Measurements from ENCODE around the gene TMEM117. TPM values are rescaled to one million over a fixed set of nuclear protein-coding genes. Genes with fewer than 3 reads are reported as not detected.

The TMEM117 gene
- total and polyA plus RNA-seq, 10 of the 15 experiments (the other 5 are each of a cell fraction or from before 2014, with no cell fraction given): 3.1 to 8.2 (median 6.1) TPM

GRCh38 chr12:44362947-44363346 lies 527.1 kb downstream of the TMEM117 start:
- WGBS (ENCODE audit: insufficient coverage, insufficient replicate concordance, low lambda C conversion rate, missing lambda C conversion rate): 33% methylated on average over 2 of the region's 2 CpGs
- no TSS peak for BruUV-seq (replicated peaks)
- Histone ChIP-seq H3K27ac (ENCODE audit: control insufficient read depth, insufficient read depth) (no peak overlapping the region), H3K9ac (ENCODE audit: control insufficient read depth, insufficient read depth, low read length) (no peak overlapping the region), H3K4me1 (ENCODE audit: control insufficient read depth, insufficient read depth, low read length) (no peaks in the 10 kb centered on the region), H3K27me3 (replicated peaks in 1 of 2; ENCODE audit: control insufficient read depth in 2 of 2, insufficient read depth in 2 of 2, low read length in 1 of 2) (no peaks in the 10 kb centered on the region), H2AFZ (ENCODE audit: control insufficient read depth, low read depth, low read length) (no peak overlapping the region), H3K9me3 (replicated peaks; ENCODE audit: control insufficient read depth, insufficient read depth, low read length) (no peaks in the 10 kb centered on the region), H3K36me3 (ENCODE audit: control insufficient read depth in 2 of 2, insufficient read depth in 2 of 2, low read length in 1 of 2) (no peaks in the 10 kb centered on the region), H3K4me2 (ENCODE audit: control insufficient read depth, insufficient read depth) (no peak overlapping the region), H4K20me1 (ENCODE audit: control insufficient read depth, insufficient read depth) (no peaks in the 10 kb centered on the region), H3K4me3 (no peak overlapping the region), H3K79me2 (ENCODE audit: control insufficient read depth, insufficient read depth, low read length) (no peaks in the 10 kb centered on the region)
- DNase-seq (ENCODE audit: low read depth, low spot score) (no peak), ATAC-seq (no peak; the same call in 2 of the 3 replicates), FAIRE-seq (no peak)
- ChIA-PET POLR2A (interaction anchor here (0.6 kb wide), 1 partner anchor 184 kb away, joined by 3 read pairs; no protein-coding TSS in a partner anchor), SMC1A (ENCODE audit: uncharacterized antibody, unreplicated experiment) (interaction anchor here (0.7 kb wide), 1 partner anchor 777 kb away, joined by 3 read pairs; no protein-coding TSS in a partner anchor), RAD21 (ENCODE audit: unreplicated experiment) (interaction anchor here (1.4 kb wide), 1 partner anchor 43 kb away, joined by 3 read pairs; no protein-coding TSS in a partner anchor), CTCF (interaction anchor here (0.6 to 0.8 kb wide), 3 partner anchors 15 to 192 kb away, joined by 3 read pairs; no protein-coding TSS in a partner anchor)
- in situ Hi-C loops (cut with MboI) (no loop called here), intact Hi-C loops (cut with micrococcal nuclease; ENCODE audit: unreplicated experiment) (no loop called here)
- TF ChIP-seq JUNB (IDR thresholded peaks at IDR 0.05): no peak
- no peak for TF ChIP-seq IKZF1 (conservative IDR thresholded peaks at IDR 0.05)
- no peak for TF ChIP-seq YBX1 (IDR thresholded peaks at IDR 0.05)

GRCh38 chr12:44367136-44367535 lies 531.3 kb downstream of the TMEM117 start:
- in situ Hi-C loops (cut with MboI): no loop called here
- no peaks in the 10 kb centered on the region for H4K20me1 ChIP-seq (ENCODE audit: control insufficient read depth, insufficient read depth)
- SMC1A ChIA-PET (ENCODE audit: uncharacterized antibody, unreplicated experiment): no interaction called here
- no peak for TF ChIP-seq RCOR1 (conservative IDR thresholded peaks at IDR 0.05; ENCODE audit: low read depth, low read length)
- TF ChIP-seq IRF5 (IDR thresholded peaks at IDR 0.05; ENCODE audit: borderline replicate concordance): no peak
- no peak for TF ChIP-seq MYC (IDR thresholded peaks at IDR 0.05; ENCODE audit: insufficient read depth, insufficient read length, insufficient replicate concordance, low read length, severe bottlenecking)
- no peak for TF ChIP-seq MYB (IDR thresholded peaks at IDR 0.05; ENCODE audit: borderline replicate concordance, low read depth, low read length)
- TF ChIP-seq CBX3 (IDR thresholded peaks at IDR 0.05; ENCODE audit: borderline replicate concordance, low read depth): no peak
- TF ChIP-seq TCF3 (IDR thresholded peaks at IDR 0.05; ENCODE audit: borderline replicate concordance, insufficient read depth, low read depth, low read length): no peak
- TF ChIP-seq ATF7 (IDR thresholded peaks at IDR 0.05; ENCODE audit: low read depth): no peak
- no peak for TF ChIP-seq PML (IDR thresholded peaks at IDR 0.05; ENCODE audit: low read length)
- no peak for TF ChIP-seq NKRF (conservative IDR thresholded peaks at IDR 0.05)
- no peak for TF ChIP-seq ELK1 (IDR thresholded peaks at IDR 0.05; ENCODE audit: low read depth, low read length)
- TF ChIP-seq MAX (IDR thresholded peaks at IDR 0.05; ENCODE audit: low read depth, low read length): no peak

More at GRCh38 chr12:44367136-44367535, 531.3 kb downstream of the TMEM117 start:
- BruUV-seq (replicated peaks): no TSS peak
- H3K36me3 ChIP-seq (ENCODE audit: control insufficient read depth in 2 of 2, insufficient read depth in 2 of 2, low read length in 1 of 2): no peaks in the 10 kb centered on the region
- WGBS (ENCODE audit: insufficient coverage, insufficient replicate concordance, low lambda C conversion rate, missing lambda C conversion rate): 68% methylated on average over 1 of the region's 1 CpG
- FAIRE-seq (no peak), DNase-seq (ENCODE audit: low read depth, low spot score) (no peak), ATAC-seq (no peak)
- RAD21 ChIA-PET (ENCODE audit: unreplicated experiment): no interaction called here
- POLR2A ChIA-PET: no interaction called here
- H3K79me2 ChIP-seq (ENCODE audit: control insufficient read depth, insufficient read depth, low read length): no peaks in the 10 kb centered on the region
- H3K4me1 ChIP-seq (ENCODE audit: control insufficient read depth, insufficient read depth, low read length): no peaks in the 10 kb centered on the region
- no peak overlapping the region for H2AFZ ChIP-seq (ENCODE audit: control insufficient read depth, low read depth, low read length)
- H3K9ac ChIP-seq (ENCODE audit: control insufficient read depth, insufficient read depth, low read length): no peak overlapping the region
- CTCF ChIA-PET: no interaction called here
- H3K4me3 ChIP-seq: no peak overlapping the region
- intact Hi-C loops (cut with micrococcal nuclease; ENCODE audit: unreplicated experiment): no loop called here
- H3K27ac ChIP-seq (ENCODE audit: control insufficient read depth, insufficient read depth): no peak overlapping the region
- no peaks in the 10 kb centered on the region for H3K27me3 ChIP-seq (replicated peaks in 1 of 2; ENCODE audit: control insufficient read depth in 2 of 2, insufficient read depth in 2 of 2, low read length in 1 of 2)
- H3K4me2 ChIP-seq (ENCODE audit: control insufficient read depth, insufficient read depth): no peak overlapping the region
- H3K9me3 ChIP-seq (replicated peaks; ENCODE audit: control insufficient read depth, insufficient read depth, low read length): no peaks in the 10 kb centered on the region
